Hematopoietic multipotent progenitor cell treated with erythropoietin and hydrocortisone succinate and interleukin-3 and kit ligand, for 17 days (in vitro differentiated cells): ENCODE results near the gene KCNK10.
A peak's percentile ranks its signal among the peaks of the same experiment; 100 is the strongest.

Experiments used
- DNase-seq: peaks from one replicate; pipeline ENCODE4 v3.0.0-alpha.2; 2015; ENCODE audit warnings: low spot score

The KCNK10 gene

DNA sequence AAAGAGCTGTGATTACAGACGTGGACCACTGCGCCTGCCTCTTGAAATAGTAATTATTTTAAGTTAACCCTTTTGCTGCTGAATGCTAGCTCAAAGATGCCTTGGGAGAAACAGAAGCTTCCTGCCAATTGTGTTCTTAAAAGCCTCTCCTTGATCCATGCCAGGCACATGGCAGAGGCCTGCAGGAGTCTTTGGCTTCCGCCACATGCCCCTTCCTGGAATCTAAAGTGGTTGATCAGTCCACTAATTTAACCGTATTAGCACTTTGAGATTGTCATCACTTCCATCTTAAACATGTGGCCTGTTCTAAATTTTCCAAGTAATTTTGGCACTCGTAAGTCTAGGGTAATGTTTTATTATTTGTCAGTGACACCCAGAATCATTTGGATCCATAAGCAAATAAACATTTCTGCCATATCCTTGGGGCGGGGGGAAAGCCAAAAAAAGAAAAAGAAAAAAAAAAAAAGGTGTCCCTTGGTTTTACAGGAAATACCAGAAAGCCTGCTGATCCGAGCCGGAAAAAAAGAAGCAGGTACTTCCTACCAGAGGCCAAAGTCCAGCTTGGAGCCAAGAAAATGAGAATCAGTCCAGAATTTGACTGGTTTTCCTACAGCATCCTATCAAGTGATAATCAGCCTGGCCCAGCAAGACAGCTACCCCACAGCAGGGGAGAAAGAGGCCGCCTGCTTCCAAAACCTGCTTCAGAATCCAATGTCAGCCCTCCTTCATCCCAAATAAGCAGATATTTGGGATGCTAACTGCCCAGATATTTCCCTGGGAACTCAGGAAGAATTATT, 104.8 kb downstream of the KCNK10 start:
- DNase-seq = no peak

DNA sequence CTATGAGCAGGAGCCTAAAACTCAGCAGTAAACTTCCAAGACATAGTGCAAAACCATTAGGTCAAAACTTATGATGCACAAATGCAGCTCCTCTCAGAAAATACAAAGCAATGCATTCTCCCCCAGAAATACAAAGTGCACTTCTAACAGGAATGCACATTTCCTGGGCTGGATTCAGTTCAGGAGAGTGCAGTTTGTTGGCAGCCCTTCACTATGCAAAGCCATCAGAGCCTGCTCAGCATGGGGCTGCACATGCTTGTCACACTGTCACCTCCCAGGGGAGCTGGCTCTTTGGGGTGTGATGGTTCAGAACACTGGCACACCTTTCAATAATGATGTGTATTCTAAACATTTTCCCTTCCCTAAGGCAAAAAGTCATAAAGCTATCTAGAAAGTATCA, 110.4 kb downstream of the KCNK10 start:
- DNase-seq = no peak

DNA sequence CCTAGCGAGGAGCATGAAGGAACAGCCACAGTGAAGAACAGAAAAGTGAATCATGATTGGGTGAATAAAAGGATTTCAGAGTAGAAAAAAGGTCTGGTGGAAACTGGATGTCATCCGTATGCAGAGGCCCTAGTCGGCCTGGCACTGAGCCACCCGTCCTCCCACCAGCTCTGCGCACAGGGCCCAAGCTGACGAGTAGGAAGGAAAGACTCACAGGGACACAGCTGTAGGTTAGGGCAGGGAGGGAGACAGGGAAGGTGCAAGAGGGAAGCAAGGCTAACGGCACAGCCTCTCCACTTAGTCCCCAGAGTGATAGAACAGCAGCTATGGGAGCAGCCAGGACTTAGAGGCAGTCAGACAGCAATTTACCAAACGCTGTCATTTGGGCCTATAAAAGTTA, 112.6 kb downstream of the KCNK10 start:
- DNase-seq = no peak

DNA sequence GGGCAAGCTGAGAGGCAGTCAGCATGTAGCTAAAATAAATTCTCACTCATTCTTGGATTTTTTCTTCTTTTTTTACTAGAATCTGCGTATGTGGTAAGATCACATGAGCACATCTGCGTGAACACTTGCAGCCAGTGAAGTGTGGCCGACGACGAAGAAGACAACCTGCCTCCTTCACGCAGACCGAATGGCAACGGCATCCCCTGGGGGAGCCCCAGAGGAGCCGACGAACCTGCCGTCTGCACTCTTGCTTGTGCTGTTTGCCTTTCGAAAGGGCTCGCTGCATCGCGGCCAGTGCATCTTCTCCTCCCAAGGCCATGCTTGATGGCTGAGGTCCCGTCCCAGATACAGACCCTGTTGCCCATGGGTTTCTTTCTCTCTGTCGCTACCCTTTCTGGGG, 113.8 kb downstream of the KCNK10 start:
- DNase-seq = no peak

DNA sequence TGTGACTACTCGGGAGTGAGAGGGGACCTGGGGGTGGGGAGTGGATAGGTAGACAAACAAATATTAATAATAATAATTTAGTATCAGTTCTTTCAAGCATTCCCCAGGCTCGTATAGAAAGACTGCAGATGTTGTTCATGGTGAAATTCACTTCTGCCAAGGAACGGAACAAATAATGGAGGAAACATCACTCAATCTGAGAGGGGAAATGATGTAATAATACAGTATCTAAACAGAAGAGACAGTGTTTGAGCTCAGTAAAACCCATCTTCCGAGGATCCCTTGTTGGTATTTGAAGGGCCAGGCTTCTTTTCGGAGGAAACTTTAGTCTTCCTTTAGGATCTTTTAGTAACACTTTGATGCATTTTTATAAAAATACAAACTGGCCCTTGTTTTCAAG, 114.2 kb downstream of the KCNK10 start:
- no peak for DNase-seq

DNA sequence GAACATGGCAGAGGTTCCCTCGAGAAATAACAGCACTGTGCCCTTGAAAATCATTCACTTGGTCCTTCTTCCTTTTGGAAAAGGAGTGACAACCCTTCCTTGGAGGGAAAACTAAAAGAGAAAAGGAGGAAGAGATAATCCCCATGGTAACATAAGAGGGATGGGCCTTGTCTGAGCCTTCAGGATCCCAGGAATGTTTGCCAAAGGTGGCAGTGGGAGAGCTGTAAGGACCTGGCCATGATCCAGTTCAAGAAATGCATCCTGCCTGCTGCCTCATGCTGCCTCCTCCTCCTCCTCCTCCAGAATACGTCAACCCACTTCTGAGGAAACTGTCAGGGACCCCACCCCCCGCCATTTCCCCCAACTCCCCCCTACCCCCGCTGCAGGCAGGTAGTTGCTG, 118.8 kb downstream of the KCNK10 start:
- no peak for DNase-seq

DNA sequence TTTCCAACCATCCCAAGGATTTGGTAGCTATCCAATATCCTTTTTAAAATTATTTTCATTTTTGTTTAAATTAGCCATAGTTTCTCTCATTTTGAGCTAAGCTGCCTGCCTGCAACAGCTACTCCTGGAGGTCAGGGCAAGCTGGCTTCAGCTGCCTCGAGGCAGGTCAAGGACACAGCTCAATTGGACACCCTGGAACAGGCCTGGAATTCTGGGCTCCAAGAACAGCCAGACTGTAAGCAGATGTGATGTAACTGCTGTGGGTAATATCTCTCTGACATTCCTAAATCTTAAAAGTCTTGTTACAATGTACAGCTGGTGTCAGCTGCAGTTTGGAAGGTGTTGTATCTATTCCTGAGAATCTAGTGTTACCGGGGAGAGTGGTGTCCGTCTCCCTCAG, 119.8 kb downstream of the KCNK10 start:
- no peak for DNase-seq

DNA sequence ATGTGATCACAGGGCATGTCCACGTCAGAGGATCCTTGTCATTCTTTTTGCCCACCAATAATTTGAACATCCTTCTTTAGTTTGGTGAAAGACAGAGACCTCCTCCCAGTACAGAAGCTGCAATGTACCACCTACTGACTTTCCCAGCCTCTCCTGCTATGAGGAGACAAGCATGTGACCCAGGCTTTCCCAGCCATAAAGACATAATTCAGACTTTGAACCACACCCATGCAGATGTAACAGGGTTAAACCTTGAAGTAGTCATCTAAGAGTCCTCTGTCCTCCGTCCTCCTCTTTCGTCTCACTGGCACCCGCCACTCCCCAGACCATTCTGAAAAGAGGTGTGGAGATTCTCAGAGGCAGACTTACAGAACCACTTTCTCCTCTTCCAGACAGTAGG, 120.8 kb downstream of the KCNK10 start:
- DNase-seq = no peak

DNA sequence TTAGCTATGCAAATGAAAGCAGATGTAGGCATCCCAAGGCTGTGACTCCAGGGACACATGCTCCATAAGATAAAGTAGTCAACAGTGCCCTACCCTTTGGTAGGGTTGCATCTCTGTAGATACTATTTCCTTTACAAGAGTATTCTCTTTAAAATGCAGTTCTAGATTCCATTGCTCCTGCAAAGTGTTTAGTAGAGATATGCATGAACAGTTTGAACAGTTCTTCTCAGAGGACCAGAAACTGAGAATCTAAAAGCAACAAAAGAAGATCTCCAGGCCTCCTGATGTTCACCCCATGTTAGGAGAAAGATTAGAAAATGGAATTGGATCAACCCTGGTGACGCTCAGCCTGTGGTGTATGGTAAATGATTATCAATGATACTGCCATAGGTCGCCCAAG, 121.2 kb downstream of the KCNK10 start:
- peak; percentile 19 for DNase-seq

DNA sequence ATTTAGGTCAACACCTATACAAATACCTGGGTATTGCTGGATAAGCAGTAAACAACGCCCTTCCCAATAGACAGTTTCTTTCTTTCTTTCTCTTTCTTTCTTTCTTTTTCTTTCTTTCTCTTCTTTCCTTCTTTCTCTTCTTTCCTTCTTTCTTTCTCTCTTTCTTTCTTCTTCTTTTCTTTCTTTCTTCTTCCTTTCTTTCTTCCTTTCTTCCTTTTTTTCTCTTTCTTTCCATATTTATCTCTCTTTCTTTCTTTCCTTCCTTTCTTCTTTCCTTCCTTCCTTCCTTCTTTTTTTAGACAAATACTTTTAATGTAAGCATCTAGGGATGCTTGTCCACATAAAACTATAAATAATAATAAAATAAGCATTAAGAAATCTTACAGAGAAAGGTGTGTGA, 123.2 kb downstream of the KCNK10 start:
- DNase-seq = no peak

DNA sequence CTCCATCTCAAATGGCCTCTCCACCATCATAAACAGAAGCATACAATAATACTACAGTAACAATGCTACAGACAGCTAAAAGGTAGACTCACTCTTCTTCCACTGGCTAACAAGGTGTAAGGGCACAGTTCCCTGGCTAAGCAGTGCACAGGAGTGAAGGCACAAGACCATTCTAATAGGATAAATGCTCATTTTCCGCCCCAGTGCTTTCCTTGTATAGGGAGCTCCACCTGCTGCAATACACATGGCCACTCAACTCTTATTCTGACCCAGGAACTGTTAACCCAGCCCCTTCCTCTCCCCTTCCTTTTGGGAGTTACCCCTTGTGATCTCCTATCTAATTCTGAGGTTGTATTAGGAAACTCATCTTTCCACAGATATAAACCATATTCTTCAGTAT, 124.6 kb downstream of the KCNK10 start:
- DNase-seq = no peak

DNA sequence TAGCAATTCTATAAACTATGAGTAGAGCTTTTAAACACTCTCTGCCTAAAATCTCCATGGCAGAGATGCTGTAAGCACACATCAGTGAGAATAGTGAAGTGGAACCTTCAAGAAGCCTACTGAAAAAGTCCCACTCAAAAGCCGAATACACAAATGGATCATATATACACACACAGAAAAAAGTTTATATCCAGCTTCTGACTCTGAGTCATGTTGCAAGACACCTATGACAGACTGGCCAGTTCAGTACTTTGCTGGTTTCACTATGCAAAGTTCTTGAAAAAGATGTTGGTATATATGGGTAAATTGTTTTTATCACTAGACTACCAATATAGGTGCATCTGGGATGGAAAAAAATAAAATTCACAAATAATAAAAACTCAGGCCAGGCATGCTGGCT, 126.1 kb downstream of the KCNK10 start:
- DNase-seq = no peak

DNA sequence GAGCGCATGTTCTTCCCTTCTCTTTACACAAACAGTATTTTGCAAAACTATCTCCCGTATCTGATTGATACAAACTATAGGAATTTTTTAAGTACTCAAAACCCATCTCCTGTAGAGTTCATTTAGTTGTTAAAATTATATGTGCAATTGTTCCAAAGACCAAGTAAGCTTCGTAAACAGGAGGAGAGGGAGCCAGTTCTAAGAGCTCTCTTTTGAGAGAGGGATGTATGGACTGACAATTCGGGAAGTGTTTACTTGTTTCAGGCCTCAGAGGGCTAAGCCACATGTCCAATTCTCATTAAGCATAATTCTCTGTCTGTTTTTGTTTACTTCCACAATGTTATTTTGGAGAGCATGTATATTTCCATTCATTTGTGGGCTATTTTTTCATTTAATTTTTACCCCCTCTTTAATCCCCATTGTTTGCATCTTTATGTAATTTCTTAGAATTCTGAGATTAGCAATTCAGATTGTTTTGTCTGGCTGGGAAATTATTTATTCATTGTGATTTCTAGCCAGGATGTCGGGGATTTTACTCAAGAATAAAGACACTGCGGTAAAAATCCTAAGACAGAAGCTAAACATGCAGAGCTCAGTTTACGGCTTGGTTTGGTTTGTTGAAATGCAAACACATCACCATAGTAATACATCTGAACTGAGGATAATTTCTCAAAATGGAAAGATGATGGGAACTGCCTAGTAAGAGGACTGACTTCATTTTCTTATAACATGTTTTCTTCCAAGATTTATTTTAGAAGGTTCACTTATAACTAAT, 126.8 kb downstream of the KCNK10 start:
- no peak for DNase-seq

DNA sequence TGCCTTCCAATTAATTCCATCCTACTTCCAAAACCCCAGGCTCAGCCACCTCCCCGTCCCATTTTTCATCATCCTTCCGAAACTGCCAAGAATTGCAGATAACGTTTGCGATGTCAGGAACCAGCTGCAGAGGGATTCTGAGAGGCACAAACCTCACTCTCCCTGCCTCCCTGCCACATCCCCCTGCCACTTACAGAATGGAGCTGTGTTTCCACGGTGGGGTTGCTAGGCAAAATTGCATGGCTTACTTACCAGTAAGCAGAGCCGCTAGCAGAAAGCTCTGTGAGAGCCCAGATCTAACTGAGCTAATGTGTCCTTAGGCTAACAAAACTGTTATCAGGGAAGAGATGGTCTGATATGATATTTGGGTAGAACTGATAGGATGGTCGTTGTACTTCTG, 127.4 kb downstream of the KCNK10 start:
- DNase-seq = no peak

DNA sequence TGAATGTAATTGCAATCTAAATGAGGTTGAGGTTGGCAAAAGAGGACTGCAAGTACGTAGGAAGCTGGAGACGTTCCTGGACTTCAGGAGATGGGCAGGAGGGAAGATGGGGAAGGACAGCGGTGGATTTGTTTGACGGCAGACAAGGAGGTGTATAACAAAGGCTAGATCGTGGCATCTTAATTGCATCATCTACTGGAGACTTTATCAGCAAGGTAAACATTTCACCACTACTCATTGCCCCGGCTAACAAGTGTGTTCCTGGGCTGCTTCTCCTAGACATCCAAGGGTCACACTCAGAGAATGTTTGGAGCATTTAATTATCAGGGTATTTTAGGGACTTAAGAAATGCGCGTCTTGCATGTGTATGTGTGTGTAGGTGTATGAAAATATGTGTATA, 128.5 kb downstream of the KCNK10 start:
- no peak for DNase-seq

DNA sequence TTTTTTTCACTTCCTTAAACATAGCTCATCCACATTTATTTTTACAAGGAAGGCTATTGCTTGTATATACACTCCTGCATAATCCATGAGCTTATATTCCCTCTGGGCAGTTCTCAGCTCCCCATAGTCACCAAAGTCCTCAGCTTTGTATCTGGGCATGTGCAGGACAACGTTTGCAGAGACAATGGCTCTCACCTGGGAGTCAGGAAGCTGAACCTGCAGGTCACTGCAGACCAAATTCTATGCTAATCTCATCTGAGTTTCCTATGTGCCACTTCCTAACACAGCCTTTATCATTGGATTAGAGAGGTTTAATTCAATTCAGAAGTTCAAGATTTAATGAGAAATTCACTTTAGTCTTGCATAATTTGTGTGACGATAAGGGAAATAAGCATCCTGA, 131.5 kb downstream of the KCNK10 start:
- no peak for DNase-seq

DNA sequence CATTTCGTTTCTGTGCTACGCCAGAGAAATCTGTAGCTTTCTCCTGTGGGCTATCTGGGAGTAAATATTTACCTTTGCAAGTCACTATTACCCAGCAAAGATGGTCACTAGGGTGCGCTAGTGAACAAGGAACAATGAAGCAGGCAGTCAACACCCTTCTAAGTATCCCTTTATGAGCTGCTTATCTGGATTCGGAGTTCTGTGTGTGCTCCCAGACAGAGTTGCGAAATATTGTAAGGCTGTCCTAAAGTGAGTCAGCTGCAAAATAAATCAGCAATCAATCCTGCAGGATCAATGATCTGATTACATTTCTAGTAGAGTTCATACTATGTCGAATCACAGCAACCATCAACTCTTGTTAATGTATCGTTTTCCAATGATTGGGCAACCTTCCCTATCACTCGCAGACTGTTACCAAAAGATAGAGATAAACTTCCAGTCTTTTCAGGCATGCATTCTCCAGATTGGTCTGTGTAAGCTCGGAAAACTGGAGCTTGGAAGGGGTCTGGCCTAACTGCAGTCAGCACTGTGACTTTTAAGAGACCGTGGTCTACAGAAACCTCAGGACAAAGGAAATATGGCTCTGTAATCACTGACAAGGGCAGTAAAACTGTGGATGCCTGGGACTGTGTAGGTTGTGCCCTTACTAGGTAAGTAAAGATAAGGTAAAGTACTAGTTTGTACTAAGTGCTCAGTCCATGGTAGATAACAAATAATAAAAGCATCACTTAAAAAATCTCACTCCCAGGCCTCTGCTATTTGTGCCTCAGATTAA, 133.5 kb downstream of the KCNK10 start:
- DNase-seq = peak; percentile 66

DNA sequence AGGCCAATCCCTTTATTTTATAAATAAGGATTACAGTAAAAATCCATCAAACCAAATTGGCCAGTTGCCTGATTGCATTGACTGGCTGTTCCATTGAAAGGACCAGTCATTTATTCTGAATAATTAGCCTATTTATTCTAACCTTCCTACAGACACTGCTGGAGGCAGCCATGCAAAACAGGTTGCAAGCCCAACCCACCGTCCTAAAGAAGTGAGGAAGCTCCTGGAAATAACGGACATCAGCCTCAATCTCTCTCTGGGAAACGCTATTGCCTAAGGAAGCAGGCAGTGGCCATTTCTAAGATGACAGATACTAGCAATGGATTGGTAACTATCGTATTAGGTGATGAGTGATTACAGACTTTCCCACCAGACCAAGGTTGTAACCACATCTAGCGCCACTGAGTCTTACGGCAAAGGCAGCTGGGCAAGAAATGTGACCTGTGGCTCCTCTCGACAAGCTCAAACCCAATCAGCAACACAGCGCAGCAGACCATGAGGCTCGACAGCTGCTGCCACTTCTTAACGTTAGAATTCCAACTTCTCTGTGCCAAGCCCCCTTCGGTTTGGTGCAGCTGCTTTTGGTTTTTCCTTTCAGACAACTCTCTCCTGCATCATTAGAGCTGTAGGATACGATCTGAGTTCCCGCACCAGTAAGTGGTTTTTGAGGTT, 134.2 kb downstream of the KCNK10 start:
- DNase-seq = no peak

DNA sequence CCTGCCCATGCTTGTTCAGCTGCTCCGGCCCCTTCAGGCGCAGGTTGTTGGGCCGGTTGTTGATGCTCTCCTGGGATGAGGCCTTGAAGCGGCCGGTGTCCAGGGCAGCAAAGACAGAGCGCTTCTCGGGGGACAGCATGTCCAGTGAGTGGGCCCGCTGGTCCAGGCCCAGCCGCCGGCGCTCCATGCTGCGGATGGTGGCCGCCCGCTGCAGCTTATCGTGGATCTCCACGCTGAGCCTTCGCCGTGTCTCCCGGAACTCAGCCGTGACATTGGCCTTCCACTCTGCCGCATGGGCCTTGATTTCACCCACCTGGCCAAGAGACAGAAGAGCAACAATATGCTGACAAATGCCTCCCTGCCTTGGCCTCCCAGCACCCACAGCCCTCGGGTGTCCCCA, 137.2 kb downstream of the KCNK10 start:
- no peak for DNase-seq

DNA sequence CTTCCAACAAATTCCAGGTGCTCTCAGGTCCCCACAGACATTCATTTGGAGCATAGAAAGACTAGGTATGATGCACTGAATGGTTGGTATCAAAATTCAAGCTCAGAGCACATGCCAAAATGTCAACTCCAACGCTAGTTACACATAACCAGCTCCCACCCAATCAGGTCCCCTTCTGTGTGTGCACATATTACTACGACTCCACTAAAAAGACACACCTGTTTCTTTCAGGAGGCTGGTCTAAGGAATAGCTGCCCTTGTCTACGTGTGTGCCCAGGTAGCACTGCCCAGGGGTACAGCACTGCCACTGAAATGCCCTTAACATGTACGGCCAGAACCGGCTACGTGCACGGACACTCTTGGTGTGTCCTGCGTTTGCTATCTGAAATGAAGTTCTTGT, 138.1 kb downstream of the KCNK10 start:
- no peak for DNase-seq

DNA sequence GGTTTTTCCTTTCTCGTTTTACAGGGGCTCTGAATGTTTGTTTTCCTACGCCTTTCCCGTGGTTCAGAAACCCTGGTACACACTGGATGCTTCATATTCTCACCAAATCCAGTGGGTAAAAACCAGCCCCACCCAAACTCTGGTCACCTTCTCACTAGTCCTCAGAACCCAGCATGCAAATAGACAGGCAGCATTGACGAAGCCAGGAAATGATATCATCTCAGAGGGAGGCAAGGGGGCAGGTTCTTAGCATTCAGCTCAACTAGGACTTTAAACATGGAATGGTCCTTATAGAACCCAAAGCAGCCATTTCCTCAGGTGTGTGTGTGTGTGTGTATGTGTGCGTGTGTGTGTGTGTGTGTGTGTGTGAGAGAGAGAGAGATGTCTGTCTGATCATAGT, 142.0 kb downstream of the KCNK10 start:
- no peak for DNase-seq

DNA sequence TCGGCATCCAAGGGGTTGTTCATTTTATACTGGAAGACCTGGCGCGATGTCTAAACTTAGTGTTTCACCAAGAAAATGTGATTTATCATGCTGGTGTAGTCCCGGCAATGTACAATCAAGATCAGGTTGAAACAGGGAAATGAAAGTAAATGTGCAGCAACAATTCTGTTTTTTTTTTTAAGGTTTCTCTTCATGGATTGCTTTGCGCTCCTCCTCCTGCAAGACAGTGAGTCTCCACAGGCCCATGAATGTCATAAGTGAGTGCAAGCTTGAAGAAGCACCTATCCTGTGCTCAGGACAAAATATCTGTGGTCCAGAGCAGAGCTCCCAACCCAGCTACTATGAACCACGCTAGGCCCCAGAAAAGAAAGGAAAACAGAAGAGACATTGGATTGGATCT, 143.4 kb downstream of the KCNK10 start:
- DNase-seq = no peak
